HepG2 (cell line): Measurements from ENCODE around the gene C2CD2. TPM values are rescaled to one million over a fixed set of nuclear protein-coding genes. Genes with fewer than 3 reads are reported as not detected.

Experiments used
- HIC2 ChIP-seq: sonication (generic); formaldehyde crosslinking; IDR thresholded peaks from 2 replicates; pipeline ENCODE4 v1.9.0; 2022; ENCODE audit warnings: low read depth, missing genetic modification reagents
- HNRNPLL ChIP-seq: fragments of 200-400 bp; formaldehyde crosslinking; IDR thresholded peaks from 2 replicates; pipeline ENCODE4 v1.6.1; 2017; ENCODE audit warnings: mild to moderate bottlenecking, low read depth, low read length; ENCODE audit not compliant: poor library complexity, severe bottlenecking
- HOXA9 ChIP-seq: sonication (generic); formaldehyde crosslinking; IDR thresholded peaks from 2 replicates; pipeline ENCODE4 v1.8.1; 2022; ENCODE audit warnings: missing genetic modification reagents, mild to moderate bottlenecking, moderate library complexity, borderline replicate concordance
- KDM2A ChIP-seq: sonication (generic); formaldehyde crosslinking; IDR thresholded peaks from 2 replicates; pipeline ENCODE4 v1.4.0; 2020; ENCODE audit warnings: low read depth, missing genetic modification reagents, borderline replicate concordance
- MXD4 ChIP-seq: IDR thresholded peaks from 2 replicates; pipeline ENCODE4 v1.6.1; 2016; ENCODE audit warnings: mild to moderate bottlenecking, missing biosample characterization, missing genetic modification reagents
- SIN3A ChIP-seq: IDR thresholded peaks from 2 replicates; pipeline ENCODE4 v1.6.1; 2011; ENCODE audit warnings: low read depth, mild to moderate bottlenecking, control low read depth, low read length, borderline replicate concordance
- ZNF567 ChIP-seq: sonication (generic); formaldehyde crosslinking; IDR thresholded peaks from 2 replicates; pipeline ENCODE4 v1.8.1; 2023; ENCODE audit warnings: mild to moderate bottlenecking, missing genetic modification reagents, borderline replicate concordance
- polyA plus RNA-seq, 8 experiments: library from polyadenylated mRNA; depleted of rRNA in 3 of 8; stranded (reverse) in 7 of 8; unstranded in 1 of 8; fragments of >200 nt; fragmentation: Illumina TruSeq in 4 of 8; extraction: Trizol in 4 of 8; gene quantifications; 2 replicates each; pipeline versions ENCODE4 v1.2.1 to v1.2.3, GENCODE V29; 2011 to 2016; ENCODE audit warnings: low read depth in 4 of 8, missing spikeins in 1 of 8, mixed read lengths in 1 of 8; ENCODE audit not compliant: insufficient read depth in 1 of 8
- total RNA-seq, 5 experiments: library from RNA; depleted of rRNA; stranded (reverse); fragments of >200 nt; fragmentation: Illumina TruSeq; extraction: Trizol; gene quantifications; 2 replicates each; pipeline ENCODE4 v1.2.3, GENCODE V29; 2016; ENCODE audit warnings: low read depth in 1 of 5
- TF ChIP-seq, protein P1 (sequence below): sonication (generic); formaldehyde crosslinking; IDR thresholded peaks from 2 replicates; pipeline ENCODE4 v1.5.0; 2020; ENCODE audit warnings: mild to moderate bottlenecking, missing genetic modification reagents, borderline replicate concordance

C2CD2 gene
- total and polyA plus RNA-seq, 2 of the 13 experiments (the other 11 are each of a cell fraction or from before 2014, with no cell fraction given): 12.5 to 19.7 TPM

GRCh38 chr21:41859297-41859980, 94.4 kb downstream of the C2CD2 start (continued):
- TF ChIP-seq, protein P1, sequence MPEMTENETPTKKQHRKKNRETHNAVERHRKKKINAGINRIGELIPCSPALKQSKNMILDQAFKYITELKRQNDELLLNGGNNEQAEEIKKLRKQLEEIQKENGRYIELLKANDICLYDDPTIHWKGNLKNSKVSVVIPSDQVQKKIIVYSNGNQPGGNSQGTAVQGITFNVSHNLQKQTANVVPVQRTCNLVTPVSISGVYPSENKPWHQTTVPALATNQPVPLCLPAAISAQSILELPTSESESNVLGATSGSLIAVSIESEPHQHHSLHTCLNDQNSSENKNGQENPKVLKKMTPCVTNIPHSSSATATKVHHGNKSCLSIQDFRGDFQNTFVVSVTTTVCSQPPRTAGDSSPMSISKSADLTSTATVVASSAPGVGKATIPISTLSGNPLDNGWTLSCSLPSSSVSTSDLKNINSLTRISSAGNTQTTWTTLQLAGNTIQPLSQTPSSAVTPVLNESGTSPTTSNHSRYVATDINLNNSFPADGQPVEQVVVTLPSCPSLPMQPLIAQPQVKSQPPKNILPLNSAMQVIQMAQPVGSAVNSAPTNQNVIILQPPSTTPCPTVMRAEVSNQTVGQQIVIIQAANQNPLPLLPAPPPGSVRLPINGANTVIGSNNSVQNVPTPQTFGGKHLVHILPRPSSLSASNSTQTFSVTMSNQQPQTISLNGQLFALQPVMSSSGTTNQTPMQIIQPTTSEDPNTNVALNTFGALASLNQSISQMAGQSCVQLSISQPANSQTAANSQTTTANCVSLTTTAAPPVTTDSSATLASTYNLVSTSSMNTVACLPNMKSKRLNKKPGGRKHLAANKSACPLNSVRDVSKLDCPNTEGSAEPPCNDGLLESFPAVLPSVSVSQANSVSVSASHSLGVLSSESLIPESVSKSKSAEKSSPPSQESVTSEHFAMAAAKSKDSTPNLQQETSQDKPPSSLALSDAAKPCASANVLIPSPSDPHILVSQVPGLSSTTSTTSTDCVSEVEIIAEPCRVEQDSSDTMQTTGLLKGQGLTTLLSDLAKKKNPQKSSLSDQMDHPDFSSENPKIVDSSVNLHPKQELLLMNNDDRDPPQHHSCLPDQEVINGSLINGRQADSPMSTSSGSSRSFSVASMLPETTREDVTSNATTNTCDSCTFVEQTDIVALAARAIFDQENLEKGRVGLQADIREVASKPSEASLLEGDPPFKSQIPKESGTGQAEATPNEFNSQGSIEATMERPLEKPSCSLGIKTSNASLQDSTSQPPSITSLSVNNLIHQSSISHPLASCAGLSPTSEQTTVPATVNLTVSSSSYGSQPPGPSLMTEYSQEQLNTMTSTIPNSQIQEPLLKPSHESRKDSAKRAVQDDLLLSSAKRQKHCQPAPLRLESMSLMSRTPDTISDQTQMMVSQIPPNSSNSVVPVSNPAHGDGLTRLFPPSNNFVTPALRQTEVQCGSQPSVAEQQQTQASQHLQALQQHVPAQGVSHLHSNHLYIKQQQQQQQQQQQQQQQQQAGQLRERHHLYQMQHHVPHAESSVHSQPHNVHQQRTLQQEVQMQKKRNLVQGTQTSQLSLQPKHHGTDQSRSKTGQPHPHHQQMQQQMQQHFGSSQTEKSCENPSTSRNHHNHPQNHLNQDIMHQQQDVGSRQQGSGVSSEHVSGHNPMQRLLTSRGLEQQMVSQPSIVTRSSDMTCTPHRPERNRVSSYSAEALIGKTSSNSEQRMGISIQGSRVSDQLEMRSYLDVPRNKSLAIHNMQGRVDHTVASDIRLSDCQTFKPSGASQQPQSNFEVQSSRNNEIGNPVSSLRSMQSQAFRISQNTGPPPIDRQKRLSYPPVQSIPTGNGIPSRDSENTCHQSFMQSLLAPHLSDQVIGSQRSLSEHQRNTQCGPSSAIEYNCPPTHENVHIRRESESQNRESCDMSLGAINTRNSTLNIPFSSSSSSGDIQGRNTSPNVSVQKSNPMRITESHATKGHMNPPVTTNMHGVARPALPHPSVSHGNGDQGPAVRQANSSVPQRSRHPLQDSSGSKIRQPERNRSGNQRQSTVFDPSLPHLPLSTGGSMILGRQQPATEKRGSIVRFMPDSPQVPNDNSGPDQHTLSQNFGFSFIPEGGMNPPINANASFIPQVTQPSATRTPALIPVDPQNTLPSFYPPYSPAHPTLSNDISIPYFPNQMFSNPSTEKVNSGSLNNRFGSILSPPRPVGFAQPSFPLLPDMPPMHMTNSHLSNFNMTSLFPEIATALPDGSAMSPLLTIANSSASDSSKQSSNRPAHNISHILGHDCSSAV (CRISPR knock-in tag): no peak
- TF ChIP-seq KDM2A (CRISPR knock-in tag) (no peak), ZNF567 (CRISPR knock-in tag) (no peak), SIN3A (no peak), HNRNPLL (no peak), MXD4 (CRISPR knock-in tag) (no peak), HOXA9 (no peak), HIC2 (CRISPR knock-in tag) (no peak)
- TF ChIP-seq, all 625 proteins: peak for 0
